IMR-90 (cell line): ENCODE measurements around the gene TNS3. TPM values are rescaled to one million over a fixed set of nuclear protein-coding genes. Genes with fewer than 3 reads are reported as not detected.

Experiments used
- ATAC-seq: fragments of 200-7000 bp; cut with Tn5 transposase; 2 replicates; pipeline ENCODE4 v1.9.1; 2020; ENCODE audit warnings: low read depth, mild to moderate bottlenecking, moderate library complexity
- BruUV-seq: library from RNA; stranded (reverse); fragments of 400-500 nt; replicated peaks from 2 replicates; lab custom pipeline; 2021; lab: Mats Ljungman, UMichigan
- CTCF ChIA-PET: fragments of 300-600 bp; formaldehyde crosslinking; extraction: SDS; loops from one replicate; lab custom pipeline; 2021; ENCODE audit warnings: antibody characterized with exemption; lab: Yijun Ruan, JAX
- POLR2A ChIA-PET: fragments of 300-600 bp; sonication (Branson Sonifier 250); formaldehyde crosslinking; loops from one replicate; lab custom pipeline; 2022; ENCODE audit warnings: antibody characterized with exemption; ENCODE audit not compliant: unreplicated experiment; lab: Charles Lee
- DNase-seq: peaks from one replicate; pipeline ENCODE4 v3.0.0; 2013
- H2AFZ ChIP-seq: replicated peaks from 2 replicates; pipeline ENCODE3; 2013; ENCODE audit warnings: low read length, mild to moderate bottlenecking; ENCODE audit not compliant: poor library complexity
- H2AK5ac ChIP-seq: 2 replicates; pipeline ENCODE4 v1.6.1; 2013; ENCODE audit warnings: low read depth, low read length, inconsistent platforms
- H2AK9ac ChIP-seq: replicated peaks from 2 replicates; pipeline ENCODE3; 2013; ENCODE audit warnings: mild to moderate bottlenecking, low read depth, low read length, moderate library complexity; ENCODE audit not compliant: poor library complexity
- H2BK120ac ChIP-seq: 2 replicates; pipeline ENCODE4 v1.6.1; 2013; ENCODE audit warnings: low read depth, low read length, inconsistent platforms
- H2BK15ac ChIP-seq: 3 replicates; pipeline ENCODE4 v1.6.1; 2013; ENCODE audit warnings: low read depth, low read length, inconsistent platforms
- H2BK20ac ChIP-seq: 2 replicates; pipeline ENCODE4 v1.6.1; 2013; ENCODE audit warnings: low read depth, mild to moderate bottlenecking, inconsistent platforms, low read length, moderate library complexity
- H2BK5ac ChIP-seq: 2 replicates; pipeline ENCODE4 v1.6.1; 2013; ENCODE audit warnings: mild to moderate bottlenecking, low read depth, low read length, inconsistent platforms; ENCODE audit not compliant: poor library complexity, severe bottlenecking
- H3K14ac ChIP-seq: replicated peaks from 2 replicates; pipeline ENCODE4 v1.6.1; 2013; ENCODE audit warnings: low read depth, low read length, inconsistent platforms
- H3K18ac ChIP-seq: 2 replicates; pipeline ENCODE4 v1.6.1; 2013; ENCODE audit warnings: low read depth, low read length, control low read depth
- H3K23ac ChIP-seq: 2 replicates; pipeline ENCODE4 v1.6.1; 2013; ENCODE audit warnings: low read depth, low read length, inconsistent platforms
- H3K27ac ChIP-seq: 2 replicates; pipeline ENCODE4 v1.5.1; 2013; ENCODE audit warnings: mild to moderate bottlenecking, control low read depth, low read length; ENCODE audit not compliant: insufficient read depth
- H3K27me3 ChIP-seq: 2 replicates; pipeline ENCODE4 v1.6.1; 2013; ENCODE audit warnings: low read length; ENCODE audit not compliant: control insufficient read depth, insufficient read depth
- H3K36me3 ChIP-seq: 2 replicates; pipeline ENCODE4 v1.6.1; 2013; ENCODE audit warnings: low read length, mixed read lengths; ENCODE audit not compliant: control insufficient read depth, insufficient read depth
- H3K4ac ChIP-seq: 2 replicates; pipeline ENCODE4 v1.6.1; 2013; ENCODE audit warnings: low read depth, low read length, inconsistent platforms
- H3K4me1 ChIP-seq: 2 replicates; pipeline ENCODE4 v1.6.1; 2013; ENCODE audit warnings: low read length, mixed read lengths; ENCODE audit not compliant: control insufficient read depth, insufficient read depth
- H3K4me2 ChIP-seq: 2 replicates; pipeline ENCODE4 v1.6.1; 2013; ENCODE audit warnings: low read depth, mild to moderate bottlenecking, control low read depth, low read length, moderate library complexity
- H3K4me3 ChIP-seq: 2 replicates; pipeline ENCODE4 v1.5.1; 2013; ENCODE audit warnings: low read depth, mild to moderate bottlenecking, control low read depth, low read length, moderate library complexity; ENCODE audit not compliant: insufficient read depth
- H3K56ac ChIP-seq: 2 replicates; pipeline ENCODE4 v1.6.1; 2013; ENCODE audit warnings: low read length, inconsistent platforms; ENCODE audit not compliant: insufficient read depth; ENCODE audit errors: extremely low read depth
- H3K79me1 ChIP-seq, 2 experiments: 2 replicates each; pipeline ENCODE4 v1.6.1; 2013; ENCODE audit warnings: low read length in 2 of 2, inconsistent platforms in 1 of 2, low read depth in 1 of 2
- H3K9ac ChIP-seq: 2 replicates; pipeline ENCODE4 v1.6.1; 2013; ENCODE audit warnings: low read depth, low read length, control low read depth
- H3K9me1 ChIP-seq: 2 replicates; pipeline ENCODE4 v1.6.1; 2013; ENCODE audit warnings: low read length, inconsistent platforms; ENCODE audit not compliant: insufficient read depth
- H3K9me3 ChIP-seq: 2 replicates; pipeline ENCODE4 v1.6.1; 2013; ENCODE audit warnings: low read length; ENCODE audit not compliant: control insufficient read depth, insufficient read depth
- H4K20me1 ChIP-seq: 2 replicates; pipeline ENCODE4 v1.6.1; 2013; ENCODE audit warnings: low read length, inconsistent platforms; ENCODE audit not compliant: insufficient read depth
- H4K5ac ChIP-seq: 2 replicates; pipeline ENCODE4 v1.6.1; 2013; ENCODE audit warnings: mild to moderate bottlenecking, low read depth, low read length, control low read depth
- H4K8ac ChIP-seq, 2 experiments: 2 replicates each; pipeline ENCODE4 v1.6.1; 2013; ENCODE audit warnings: low read depth in 2 of 2, low read length in 2 of 2, control low read depth in 1 of 2, inconsistent platforms in 1 of 2
- H4K91ac ChIP-seq: 2 replicates; pipeline ENCODE4 v1.6.1; 2013; ENCODE audit warnings: low read depth, low read length, inconsistent platforms; ENCODE audit not compliant: insufficient read depth
- BHLHE40 ChIP-seq: fragments of 150-350 bp; IDR thresholded peaks from 2 replicates; pipeline ENCODE4 v1.6.1; 2016; ENCODE audit warnings: mild to moderate bottlenecking, low read depth, low read length
- CEBPB ChIP-seq: IDR thresholded peaks from 2 replicates; pipeline ENCODE4 v1.6.1; 2012; ENCODE audit warnings: low read depth, low read length, improper control_type of control experiment
- FOS ChIP-seq: fragments of 150-350 bp; IDR thresholded peaks from 2 replicates; pipeline ENCODE4 v1.6.1; 2016; ENCODE audit warnings: low read depth, low read length
- MAFK ChIP-seq: IDR thresholded peaks from 2 replicates; pipeline ENCODE4 v1.6.1; 2012; ENCODE audit warnings: low read depth, low read length, improper control_type of control experiment
- WGBS, 2 experiments: methylation state at CpG; one replicate each; pipeline versions ENCODE4 v1.1.5 to v1.1.7; 2013; ENCODE audit warnings: missing lambda C conversion rate in 2 of 2; ENCODE audit not compliant: insufficient read length in 1 of 2; ENCODE audit errors: extremely low coverage in 2 of 2; 5-methylcytosine and 5-hydroxymethylcytosine counted together
- dilution Hi-C: fragments of 300-500 bp; cut with HindIII; formaldehyde crosslinking; loops from one replicate; pipeline ENCODE4 v1.14.3; 2018; ENCODE audit warnings: low sequenced_read_pairs; ENCODE audit not compliant: unreplicated experiment
- in situ Hi-C: fragments of 300-500 bp; cut with MboI; formaldehyde crosslinking; loops from 3 replicates; pipeline ENCODE4 v1.14.3; 2019; ENCODE audit warnings: low sequenced_read_pairs, inconsistent platforms, mixed read lengths
- intact Hi-C: fragments of 100-400 bp; cut with micrococcal nuclease; formaldehyde crosslinking; loops from 2 replicates; pipeline ENCODE4 v1.10.0; 2022
- polyA plus RNA-seq, 3 experiments: library from polyadenylated mRNA; depleted of rRNA; stranded (reverse); fragments of >200 nt; gene quantifications; 2 replicates each; pipeline ENCODE4 v1.2.3, GENCODE V29; 2012; ENCODE audit warnings: low replicate concordance in 1 of 3
- total RNA-seq: library from RNA; depleted of rRNA; stranded (reverse); fragments of >200 nt; gene quantifications from 2 replicates; pipeline ENCODE4 v1.2.3, GENCODE V29; 2012

TNS3 gene
- total and polyA plus RNA-seq, 2 of the 4 experiments (the other 2 are of a cell fraction) = 64.3 to 79.2 TPM

GRCh38 chr7:47514818-47515217 lies 67.1 kb downstream of the TNS3 start:
- Histone ChIP-seq H3K4me2 (no peak overlapping the region), H4K91ac (peak overlapping the region; percentile 88), H3K79me1 (peaks cover 43 to 90% of the 10 kb centered on the region in 2 experiments), H3K27ac (no peak overlapping the region), H4K8ac (peak overlapping the region; percentile 18 to 75), H3K23ac (peak overlapping the region; percentile 88), H2BK15ac (peak overlapping the region; percentile 64; the same call in 2 of the 3 replicates), H3K36me3 (peaks cover 23% of the 10 kb centered on the region), H2AK5ac (peak overlapping the region; percentile 89), H3K4ac (peak overlapping the region; percentile 92), H2AFZ (no peak overlapping the region), H3K4me3 (no peak overlapping the region), H3K27me3 (no peaks in the 10 kb centered on the region), H2BK5ac (peak overlapping the region; percentile 23), H4K20me1 (peaks cover 53% of the 10 kb centered on the region), H3K18ac (peak overlapping the region; percentile 57), H3K9ac (no peak overlapping the region), H3K14ac (peak overlapping the region; percentile 61), H2BK20ac (peak overlapping the region; percentile 91), H3K9me3 (no peaks in the 10 kb centered on the region), H3K4me1 (peaks cover 29% of the 10 kb centered on the region), H3K56ac (no peak overlapping the region; the same call in 1 of the 2 replicates), H2BK120ac (peak overlapping the region; percentile 92), H3K9me1 (peaks cover 51% of the 10 kb centered on the region), H2AK9ac (no peak overlapping the region), H4K5ac (peak overlapping the region; percentile 8; the same call in 1 of the 2 replicates)
- DNase-seq (peak; percentile 44), ATAC-seq (no peak)
- dilution Hi-C loops (no loop called here), in situ Hi-C loops (no loop called here), intact Hi-C loops (loop anchor here (5.0 kb wide), 1 partner anchor 302 kb away; no protein-coding TSS in a partner anchor)
- POLR2A ChIA-PET = no interaction called here
- WGBS, 2 experiments = 100% methylated on average over 1 of the region's 3 CpGs; no CpG with 5 or more reads in 1 of the 2 experiments
- no TSS peak for BruUV-seq
- peak; percentile 57 for TF ChIP-seq CEBPB
- TF ChIP-seq FOS = no peak
- no peak for TF ChIP-seq BHLHE40
- TF ChIP-seq MAFK = no peak
- CTCF ChIA-PET = no interaction called here
